Measurements from ENCODE around the gene NDRG2.
"Not testable (repeated sequence)": the region's sequence is repeated elsewhere in the genome, so short reads cannot be mapped to it uniquely, and the experiment has no call there.

Gene NDRG2

DNA sequence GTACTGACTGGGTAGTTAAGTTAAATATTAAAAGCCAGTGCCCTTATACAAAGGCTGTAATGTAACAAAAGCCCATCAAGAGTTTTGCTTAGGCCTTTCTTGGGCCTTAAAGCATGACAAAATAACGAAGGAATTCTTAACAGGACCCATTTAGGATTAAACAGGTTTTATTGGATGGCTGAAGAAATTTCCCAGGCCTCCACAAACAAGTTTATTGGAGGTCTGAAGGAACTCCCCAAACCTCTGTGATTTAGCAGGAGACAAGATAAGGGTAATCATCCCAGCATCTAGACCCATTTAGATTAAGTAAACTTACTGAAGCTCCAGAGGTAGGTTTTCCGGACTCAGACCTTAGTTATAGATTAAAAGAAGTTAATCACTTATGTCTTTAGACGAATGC, 15.1 kb downstream of the NDRG2 start:
- DNase-seq (ENCODE audit: low spot score) = not testable (repeated sequence)

GRCh38 chr14:21003788-21004346, 21.0 kb downstream of the NDRG2 start:
- no peak for DNase-seq (ENCODE audit: low spot score)

DNA sequence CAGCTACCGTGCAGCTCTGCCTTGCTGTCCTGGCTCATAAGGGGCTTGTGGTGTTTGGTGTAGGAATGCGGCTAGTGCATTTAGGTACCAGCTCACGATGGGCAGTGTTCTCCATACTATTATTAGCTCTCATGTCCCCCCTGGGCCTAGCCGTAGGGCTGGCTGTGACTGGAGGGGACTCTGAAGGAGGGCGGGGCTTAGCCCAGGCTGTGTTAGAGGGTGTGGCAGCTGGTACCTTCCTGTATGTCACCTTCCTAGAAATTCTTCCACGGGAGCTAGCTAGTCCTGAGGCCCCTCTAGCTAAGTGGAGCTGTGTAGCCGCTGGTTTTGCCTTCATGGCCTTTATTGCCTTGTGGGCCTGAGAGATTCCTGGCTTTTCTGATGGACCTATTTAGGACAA, 23.6 kb downstream of the NDRG2 start:
- DNase-seq (ENCODE audit: low spot score) = no peak

- DNase-seq (ENCODE audit: low spot score) = no peak
Observed at GRCh38 chr14:20999591-20999990, 25.3 kb downstream of the NDRG2 start.

DNA sequence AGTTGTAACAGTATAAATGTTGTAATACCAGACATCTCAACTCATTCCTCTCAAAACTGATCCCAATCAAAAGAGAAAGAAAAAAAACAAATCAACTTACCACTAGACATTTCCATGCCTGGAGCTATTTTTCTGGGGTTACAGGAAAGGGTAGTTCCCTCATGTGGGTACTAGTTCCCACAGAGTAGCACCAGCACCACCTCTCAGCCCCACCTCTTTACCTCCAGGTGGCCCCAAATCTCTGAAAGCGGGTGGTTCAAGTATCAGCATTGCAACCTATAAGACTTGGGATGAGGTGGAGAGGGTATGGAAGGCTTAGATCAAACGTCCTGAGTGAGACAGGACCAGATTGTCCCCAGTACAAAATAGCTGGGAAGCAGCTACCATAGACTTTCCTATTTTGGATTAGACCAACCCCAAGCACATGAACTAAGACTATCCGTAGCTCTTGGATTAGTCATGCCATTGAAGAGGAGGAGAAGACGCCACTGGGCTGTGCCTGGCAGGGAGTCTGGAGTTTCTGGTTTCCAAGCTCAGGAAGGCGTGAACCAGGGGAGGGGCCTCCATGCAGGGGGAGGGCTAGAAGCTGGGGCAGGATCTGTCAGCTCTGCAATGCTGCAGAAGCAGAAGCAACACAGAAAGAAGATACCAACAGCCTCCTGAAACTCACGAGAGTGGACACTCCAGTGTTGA, 26.0 kb downstream of the NDRG2 start, which contains the start of gene SLC39A2:
SLC39A2 (plus strand) TSS at position 620 of the 693 bp plus-strand sequence. CDS start 154 bp downstream, outside the sequence.
- no peak for DNase-seq (ENCODE audit: low spot score)

DNA sequence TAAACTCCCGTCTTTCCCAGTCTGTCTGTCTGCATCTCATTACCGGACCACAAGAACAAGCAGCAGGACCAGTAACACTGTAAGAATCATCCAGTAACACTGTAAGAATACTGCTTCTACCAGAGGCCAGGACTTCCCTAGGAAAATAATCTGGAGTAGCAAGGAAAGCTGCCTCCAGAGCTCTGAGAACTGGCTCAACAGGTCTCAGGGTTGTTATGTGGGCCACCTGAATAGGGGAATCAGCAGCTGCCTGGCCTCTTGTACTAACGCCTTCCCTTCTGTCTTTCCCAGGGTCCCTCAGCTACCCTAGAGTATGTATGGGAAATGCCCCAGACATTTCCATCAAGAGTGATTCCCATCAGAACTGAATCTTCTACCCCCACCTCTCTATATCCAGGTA, 26.7 kb downstream of the NDRG2 start:
- no peak for DNase-seq (ENCODE audit: low spot score)

DNA sequence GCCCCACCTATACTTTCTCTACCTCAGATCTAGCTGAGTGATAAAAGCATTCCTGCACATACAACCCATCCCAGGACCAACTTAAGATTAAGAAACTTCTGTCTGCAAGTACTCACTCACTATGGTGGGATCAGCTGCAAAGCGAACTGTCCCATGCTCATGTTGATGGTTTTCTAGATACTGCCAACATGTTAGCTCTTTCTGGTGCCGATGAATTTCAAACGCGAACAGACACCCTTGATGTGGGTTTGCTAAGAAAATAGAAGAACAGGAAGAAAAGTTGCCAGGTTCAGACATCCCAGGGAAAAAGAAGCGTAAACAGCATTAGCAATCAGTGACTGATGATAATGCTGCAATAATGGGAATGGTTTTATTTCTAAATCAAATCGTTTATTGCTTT, 27.3 kb downstream of the NDRG2 start:
- no peak for DNase-seq (ENCODE audit: low spot score)

GRCh38 chr14:20997115-20997514, 27.7 kb downstream of the NDRG2 start:
- DNase-seq (ENCODE audit: low spot score) = no peak

GRCh38 chr14:20996521-20996920, 28.3 kb downstream of the NDRG2 start:
- DNase-seq (ENCODE audit: low spot score) = no peak

- DNase-seq (ENCODE audit: low spot score) = peak; percentile 98
Observed at GRCh38 chr14:20989787-20990600, 34.9 kb downstream of the NDRG2 start, which contains the start of gene METTL17. METTL17 (plus strand) TSS chr14:20989980; CDS start chr14:20990003, 23 bp downstream.

- DNase-seq (ENCODE audit: low spot score) = no peak
Observed at GRCh38 chr14:20989471-20989786, 35.4 kb downstream of the NDRG2 start.

DNA sequence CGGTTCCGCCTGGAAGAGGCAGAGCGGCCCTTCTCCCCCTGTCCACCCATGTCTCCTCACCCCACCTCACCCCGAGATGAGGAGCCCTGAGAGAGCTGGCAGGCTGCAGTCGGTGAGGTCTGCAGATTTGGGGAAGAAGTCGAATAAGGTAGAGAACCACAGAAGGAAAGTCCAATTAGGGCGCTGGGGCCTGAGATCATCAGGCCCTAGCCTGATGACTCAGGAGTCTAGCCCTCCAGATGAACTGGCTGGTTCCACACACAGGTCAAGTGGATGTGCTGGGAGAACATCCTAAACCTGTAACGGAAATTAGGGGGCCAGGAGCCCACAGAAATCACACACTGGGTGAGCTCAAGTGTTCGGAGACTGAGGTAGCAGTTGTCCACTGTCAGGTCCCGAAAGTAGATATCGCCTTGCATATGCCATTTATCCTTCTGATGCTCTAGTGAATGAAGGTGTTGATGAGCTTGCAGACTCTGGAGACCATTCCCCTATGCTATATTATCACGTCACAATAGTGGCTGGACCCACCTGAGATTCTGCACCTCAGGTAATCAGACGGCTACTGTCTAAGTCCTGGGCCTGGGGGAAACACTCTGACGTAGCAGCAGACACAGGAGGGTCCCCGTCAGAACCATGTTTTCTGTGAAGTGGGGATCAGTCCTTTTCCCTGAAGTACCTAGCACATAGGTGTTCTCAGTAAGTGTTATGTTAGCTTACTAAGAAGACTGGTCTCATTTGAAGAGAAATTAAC, 36.0 kb downstream of the NDRG2 start:
- peak; percentile 14 for DNase-seq (ENCODE audit: low spot score)

DNA sequence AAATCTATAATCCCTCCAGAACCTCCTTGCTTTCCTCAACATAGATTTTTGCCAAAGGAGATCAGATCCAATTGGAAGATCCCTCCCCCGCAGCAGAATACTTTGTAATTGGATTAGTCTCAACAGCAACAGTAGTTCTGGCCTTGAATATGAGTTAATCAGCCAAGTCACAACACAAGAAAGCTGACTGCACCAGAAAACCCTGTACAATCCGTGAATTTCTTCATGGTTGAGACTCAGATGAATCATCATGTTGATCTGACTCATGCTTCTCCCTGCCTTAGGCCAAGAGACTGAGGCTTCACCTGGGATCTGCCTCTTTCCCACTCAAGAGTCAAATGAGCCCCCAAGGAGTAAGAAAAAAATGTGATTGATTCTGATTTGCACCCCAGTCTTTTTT, 38.0 kb downstream of the NDRG2 start:
- DNase-seq (ENCODE audit: low spot score) = no peak

GRCh38 chr14:20985650-20986049, 39.2 kb downstream of the NDRG2 start:
- not testable (repeated sequence) for DNase-seq (ENCODE audit: low spot score)

DNA sequence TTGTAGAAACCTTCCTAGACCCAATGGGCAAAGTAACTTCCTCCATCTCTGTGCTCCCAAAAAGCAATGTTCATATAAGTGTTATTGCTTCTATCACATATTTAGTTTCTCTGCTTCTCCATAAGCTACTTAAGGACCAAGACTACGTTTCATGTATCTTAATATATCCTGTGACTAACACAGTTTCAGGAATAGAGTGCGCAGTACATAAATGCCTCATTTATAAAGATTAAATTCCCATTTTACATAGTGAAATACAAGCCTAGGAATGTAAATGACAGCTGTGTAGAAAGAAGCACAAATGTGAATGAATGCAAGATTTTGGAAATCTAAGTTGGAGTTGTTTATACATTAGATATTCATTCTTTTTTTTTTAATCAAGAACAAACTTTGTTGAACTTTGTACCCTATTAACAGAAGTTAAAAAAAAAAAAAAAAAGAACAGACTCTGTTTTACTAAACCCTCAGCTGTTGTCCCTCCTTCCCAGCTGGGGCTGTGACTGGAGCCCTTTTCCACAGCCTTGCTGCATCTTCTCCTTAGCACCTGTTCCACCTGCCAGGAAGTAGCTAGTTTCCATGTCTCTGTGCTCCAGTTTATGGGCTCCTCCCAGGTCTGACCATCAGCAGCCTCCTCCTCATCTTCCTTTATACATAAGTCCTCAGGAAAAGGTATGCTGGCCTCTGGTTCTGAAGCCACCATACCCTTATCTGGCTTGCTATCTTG, 42.1 kb downstream of the NDRG2 start:
- DNase-seq (ENCODE audit: low spot score) = no peak

DNA sequence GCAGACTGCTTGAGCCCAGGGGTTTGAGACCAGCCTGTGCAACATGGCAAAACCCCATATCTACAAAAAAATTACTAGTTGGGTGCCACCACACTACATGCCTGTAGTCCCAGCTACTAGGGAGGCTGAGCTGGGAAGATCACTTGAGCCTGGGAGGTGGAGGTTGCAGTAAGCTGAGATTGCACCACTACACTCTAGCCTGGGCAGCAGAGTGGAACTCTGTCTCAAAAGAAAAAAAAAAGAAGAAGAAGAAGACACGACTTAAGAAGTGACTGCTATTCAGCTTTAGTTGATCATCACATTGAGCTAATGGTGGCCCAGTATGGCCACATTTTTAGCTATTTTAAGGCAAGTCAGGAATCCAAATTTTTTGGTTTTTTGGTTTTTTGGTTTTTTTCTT, 44.0 kb downstream of the NDRG2 start:
- DNase-seq (ENCODE audit: low spot score) = no peak

GRCh38 chr14:20978687-20979086, 46.2 kb downstream of the NDRG2 start:
- no peak for DNase-seq (ENCODE audit: low spot score)

GRCh38 chr14:20976291-20976690, 48.6 kb downstream of the NDRG2 start:
- no peak for DNase-seq (ENCODE audit: low spot score)

GRCh38 chr14:20973501-20973900, 51.4 kb downstream of the NDRG2 start:
- no peak for DNase-seq (ENCODE audit: low spot score)

- DNase-seq (ENCODE audit: low spot score) = no peak
Observed at GRCh38 chr14:20971705-20972021, 53.2 kb downstream of the NDRG2 start.

DNA sequence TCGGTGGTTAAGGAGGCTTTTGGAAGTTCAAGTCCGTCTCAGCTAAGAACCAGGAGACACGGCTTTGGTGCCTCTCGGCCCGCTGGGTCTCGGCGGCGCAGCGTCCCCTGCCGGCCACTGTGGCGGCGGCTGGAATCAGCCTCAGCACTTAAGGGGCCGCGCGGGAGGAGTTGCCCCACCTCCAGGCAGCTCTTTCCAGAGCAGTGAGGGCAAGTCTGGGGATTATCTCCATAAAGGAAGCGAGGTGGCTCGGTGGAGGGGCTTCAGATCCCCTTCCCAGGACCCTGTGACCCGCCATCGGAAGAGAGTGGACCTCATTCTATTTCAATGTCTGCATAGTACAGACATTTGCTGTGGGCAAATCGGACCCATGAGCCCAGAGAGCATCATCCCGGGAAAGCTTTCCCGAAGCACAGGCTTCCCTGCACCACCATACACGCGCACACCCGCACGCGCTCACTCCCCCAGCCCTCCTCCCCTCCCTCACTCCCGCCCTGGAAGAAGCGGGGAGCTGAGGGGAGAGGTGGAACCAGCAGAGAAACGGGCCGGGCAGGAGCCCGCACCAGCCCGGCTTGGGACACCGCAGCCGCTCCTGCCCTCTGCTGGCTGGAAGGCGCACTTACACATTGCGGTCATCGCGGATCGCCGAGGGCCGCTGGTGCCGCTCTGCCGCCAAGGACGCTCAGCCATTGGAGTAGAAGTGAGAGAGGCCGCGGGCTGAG, 53.7 kb downstream of the NDRG2 start:
- peak; percentile 85 for DNase-seq (ENCODE audit: low spot score)

All from NAMALWA (cell line).